Measurements from ENCODE around the gene LRRC3. TPM values are rescaled to one million over a fixed set of nuclear protein-coding genes. Genes with fewer than 3 reads are reported as not detected.

Gene LRRC3
- total RNA-seq, 2 donors from 2014 or later, result 6.5 to 8.3 TPM

- DNase-seq (ENCODE audit: low spot score) (no peak), ATAC-seq (ENCODE audit: insufficient number of reproducible peaks, low FRiP score, low read depth) (no peak)
- Histone ChIP-seq H3K9me3 (peaks cover 19% of the 10 kb centered on the region), H3K27me3 (replicated peaks; ENCODE audit: insufficient read depth) (no peaks in the 10 kb centered on the region), H3K27ac (no peak overlapping the region), H3K4me1 (ENCODE audit: control insufficient read depth in 1 of 2, low read depth in 2 of 2) (peaks cover 0 to 12% of the 10 kb centered on the region in 2 donors), H3K4me3 (no peak overlapping the region), H3K36me3 (no peaks in the 10 kb centered on the region)
- TF ChIP-seq CTCF (IDR thresholded peaks at IDR 0.05), result no peak
Observed at GRCh38 chr21:44494418-44494817, 39.1 kb downstream of the LRRC3 start.

DNA sequence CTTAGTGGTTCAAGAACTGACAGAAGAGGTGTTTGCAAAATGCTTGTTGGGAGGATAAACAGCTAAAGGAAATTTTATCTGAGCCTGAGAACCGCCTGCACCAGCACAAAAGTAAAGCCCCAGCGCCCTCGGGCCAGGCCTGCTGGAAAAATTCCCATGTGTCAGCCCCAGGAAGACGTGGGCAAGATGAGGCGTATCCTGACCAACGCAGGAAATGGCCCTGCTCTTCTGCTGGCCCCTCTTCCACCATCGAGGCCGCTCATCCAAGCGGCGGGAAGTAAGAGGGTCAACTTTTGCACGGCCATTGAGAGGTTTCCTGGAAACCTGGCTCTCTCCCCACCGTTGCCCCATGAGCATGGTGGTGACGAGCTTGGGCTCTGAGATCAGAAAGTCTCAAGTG, 39.6 kb downstream of the LRRC3 start:
- DNase-seq (ENCODE audit: low spot score), result no peak
- Histone ChIP-seq H3K4me1 (ENCODE audit: control insufficient read depth in 1 of 2, low read depth in 2 of 2) (peaks cover 0 to 12% of the 10 kb centered on the region in 2 donors), H3K27ac (no peak overlapping the region), H3K27me3 (replicated peaks; ENCODE audit: insufficient read depth) (no peaks in the 10 kb centered on the region), H3K36me3 (no peaks in the 10 kb centered on the region), H3K9me3 (peaks cover 19% of the 10 kb centered on the region), H3K4me3 (no peak overlapping the region)
- no peak for ATAC-seq (ENCODE audit: insufficient number of reproducible peaks, low FRiP score, low read depth)
- no peak for TF ChIP-seq CTCF (IDR thresholded peaks at IDR 0.05)

DNA sequence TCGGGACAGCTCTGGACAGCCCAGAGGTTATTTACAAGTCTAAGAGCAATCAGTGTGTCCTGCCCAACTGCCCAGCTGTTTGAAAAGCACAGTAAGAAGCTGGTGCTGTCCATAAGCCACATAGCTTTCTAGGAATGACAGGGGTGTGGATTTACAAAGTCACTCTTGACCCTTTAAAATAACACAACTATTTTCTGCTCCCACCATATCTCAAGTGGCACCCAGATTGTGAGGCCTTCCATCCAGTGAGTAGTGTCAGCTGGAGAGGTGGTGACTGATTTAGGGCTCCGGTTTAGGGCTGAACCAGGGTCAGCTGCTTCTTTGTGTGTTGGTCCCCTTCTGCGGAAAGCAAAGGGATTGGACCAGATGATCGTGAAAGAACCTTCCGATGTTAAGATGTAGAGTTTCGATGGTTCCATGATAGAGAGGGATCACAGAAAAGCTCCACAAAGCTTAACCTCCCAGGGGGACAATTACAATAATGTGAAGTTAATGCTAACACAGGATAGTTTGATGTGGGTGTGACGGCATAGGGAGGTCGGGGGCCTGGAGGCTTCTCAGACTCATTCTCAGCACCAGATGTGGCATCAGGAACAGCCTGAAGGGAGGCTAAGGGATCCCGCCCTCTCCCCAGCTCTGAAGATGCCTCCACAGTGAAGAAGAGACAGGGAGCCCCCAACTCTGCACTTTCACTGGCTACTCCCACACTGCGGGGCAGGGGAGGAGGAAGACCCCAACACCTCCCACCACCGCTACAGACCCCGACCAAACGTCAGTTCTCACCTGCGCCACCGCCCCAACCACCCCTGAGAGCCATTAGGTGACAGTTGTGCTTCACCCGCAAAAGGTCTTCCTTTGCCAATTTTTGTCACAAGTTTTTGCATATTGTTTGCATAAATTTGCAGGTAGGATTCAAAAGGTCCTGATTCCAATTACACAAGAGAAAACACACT, 40.6 kb downstream of the LRRC3 start:
- Histone ChIP-seq H3K4me3 (no peak overlapping the region), H3K9me3 (peaks cover 19% of the 10 kb centered on the region), H3K4me1 (ENCODE audit: control insufficient read depth in 1 of 2, low read depth in 2 of 2) (peaks cover 0 to 12% of the 10 kb centered on the region in 2 donors), H3K27me3 (replicated peaks; ENCODE audit: insufficient read depth) (no peaks in the 10 kb centered on the region), H3K27ac (no peak overlapping the region), H3K36me3 (no peaks in the 10 kb centered on the region)
- no peak for DNase-seq (ENCODE audit: low spot score)
- ATAC-seq (ENCODE audit: insufficient number of reproducible peaks, low FRiP score, low read depth), result no peak
- TF ChIP-seq CTCF (IDR thresholded peaks at IDR 0.05), result no peak

- Histone ChIP-seq H3K27me3 (replicated peaks; ENCODE audit: insufficient read depth) (no peaks in the 10 kb centered on the region), H3K36me3 (no peaks in the 10 kb centered on the region), H3K4me3 (no peak overlapping the region), H3K4me1 (ENCODE audit: control insufficient read depth in 1 of 2, low read depth in 2 of 2) (peaks cover 0 to 12% of the 10 kb centered on the region in 2 donors), H3K9me3 (peaks cover 19% of the 10 kb centered on the region), H3K27ac (no peak overlapping the region)
- TF ChIP-seq CTCF (IDR thresholded peaks at IDR 0.05), result no peak
- no peak for DNase-seq (ENCODE audit: low spot score)
- ATAC-seq (ENCODE audit: insufficient number of reproducible peaks, low FRiP score, low read depth), result no peak
Observed at GRCh38 chr21:44496564-44497550, 41.5 kb downstream of the LRRC3 start.

- DNase-seq (ENCODE audit: low spot score) (no peak), ATAC-seq (ENCODE audit: insufficient number of reproducible peaks, low FRiP score, low read depth) (no peak)
Observed at GRCh38 chr21:44497703-44498126, 42.4 kb downstream of the LRRC3 start.

More at GRCh38 chr21:44497703-44498126, 42.4 kb downstream of the LRRC3 start:
- no peaks in the 10 kb centered on the region for H3K27me3 ChIP-seq (replicated peaks; ENCODE audit: insufficient read depth)
- H3K4me3 ChIP-seq, result no peak overlapping the region
- TF ChIP-seq CTCF (IDR thresholded peaks at IDR 0.05), result no peak
- H3K9me3 ChIP-seq, result peaks cover 12% of the 10 kb centered on the region
- H3K27ac ChIP-seq, result no peak overlapping the region
- H3K4me1 ChIP-seq (ENCODE audit: control insufficient read depth in 1 of 2, low read depth in 2 of 2), result peaks cover 0 to 12% of the 10 kb centered on the region in 2 donors
- H3K36me3 ChIP-seq, result no peaks in the 10 kb centered on the region
